H1 (cell line): Measurements from ENCODE around the gene SENP7. TPM values are rescaled to one million over a fixed set of nuclear protein-coding genes. Genes with fewer than 3 reads are reported as not detected.

Experiments used
- CTCF ChIA-PET: fragments of 300-600 bp; sonication (Branson Sonifier 250); formaldehyde crosslinking; loops from one replicate; lab custom pipeline; 2021; ENCODE audit not compliant: partially characterized antibody; lab: Charles Lee
- POLR2A ChIA-PET: fragments of 300-600 bp; sonication (Branson Sonifier 250); formaldehyde crosslinking; loops from one replicate; lab custom pipeline; 2021; ENCODE audit warnings: inconsistent platforms; ENCODE audit not compliant: partially characterized antibody; lab: Charles Lee
- DNase-seq, 2 experiments: peaks; one replicate each; pipeline versions ENCODE4 v3.0.0 to v3.0.0-alpha.2; 2010 to 2022; ENCODE audit warnings: low spot score in 2 of 2, low read depth in 1 of 2, mixed read lengths in 1 of 2
- FAIRE-seq: peaks from 2 replicates; lab custom pipeline; 2011; peaks lifted over from hg19 to GRCh38; lab: Jason Lieb, UNC
- H2AFZ ChIP-seq: 2 replicates; pipeline ENCODE4 v1.8.1; 2012; ENCODE audit warnings: low read length, inconsistent platforms
- H2AK5ac ChIP-seq: 2 replicates; pipeline ENCODE4 v1.6.1; 2013; ENCODE audit warnings: low read depth, low read length
- H2BK120ac ChIP-seq: replicated peaks from 2 replicates; pipeline ENCODE3; 2013; ENCODE audit warnings: low read depth, low read length, inconsistent platforms
- H2BK12ac ChIP-seq: 2 replicates; pipeline ENCODE4 v1.6.1; 2013; ENCODE audit warnings: low read depth, low read length
- H2BK15ac ChIP-seq: 2 replicates; pipeline ENCODE4 v1.6.1; 2013; ENCODE audit warnings: low read length
- H2BK20ac ChIP-seq: 2 replicates; pipeline ENCODE4 v1.6.1; 2013; ENCODE audit warnings: low read length
- H2BK5ac ChIP-seq: 2 replicates; pipeline ENCODE4 v1.6.1; 2013; ENCODE audit warnings: low read depth, low read length
- H3K14ac ChIP-seq: 2 replicates; pipeline ENCODE4 v1.6.1; 2013; ENCODE audit warnings: inconsistent platforms; ENCODE audit not compliant: insufficient read length
- H3K18ac ChIP-seq: 2 replicates; pipeline ENCODE4 v1.6.1; 2013; ENCODE audit warnings: low read length; ENCODE audit errors: extremely low read depth
- H3K23ac ChIP-seq: 2 replicates; pipeline ENCODE4 v1.6.1; 2013; ENCODE audit warnings: inconsistent platforms; ENCODE audit not compliant: insufficient read length
- H3K23me2 ChIP-seq: 2 replicates; pipeline ENCODE4 v1.6.1; 2013; ENCODE audit warnings: low read depth, low read length
- H3K27ac ChIP-seq: 2 replicates; pipeline ENCODE4 v1.6.1; 2011; ENCODE audit warnings: low read depth, low read length, inconsistent platforms
- H3K27me3 ChIP-seq, 4 experiments: replicated peaks in 1 of 4; 1 replicate in 1 of 4; 2 replicates in 3 of 4; pipeline versions ENCODE4 v1.6.1 to v1.8.1; 2011 to 2013; ENCODE audit warnings: low read length in 3 of 4, mild to moderate bottlenecking in 3 of 4, inconsistent platforms in 2 of 4, mixed read lengths in 2 of 4, moderate library complexity in 1 of 4; ENCODE audit not compliant: control insufficient read depth in 3 of 4, insufficient read depth in 3 of 4; ENCODE audit errors: extremely low read depth in 1 of 4
- H3K36me3 ChIP-seq, 4 experiments: 2 replicates each; pipeline versions ENCODE4 v1.6.1 to v1.8.1; 2011 to 2013; ENCODE audit warnings: mild to moderate bottlenecking in 4 of 4, low read length in 3 of 4, moderate library complexity in 2 of 4, control low read depth in 1 of 4, inconsistent platforms in 1 of 4; ENCODE audit not compliant: insufficient read depth in 4 of 4, control insufficient read depth in 2 of 4
- H3K4ac ChIP-seq: replicated peaks from 2 replicates; pipeline ENCODE3; 2013; ENCODE audit warnings: low read length, low read depth, mixed read lengths, inconsistent platforms; ENCODE audit not compliant: insufficient read length
- H3K4me1 ChIP-seq, 4 experiments: replicated peaks in 1 of 4; 1 replicate in 1 of 4; 2 replicates in 3 of 4; pipeline versions ENCODE4 v1.6.1 to v1.8.1; 2011 to 2013; ENCODE audit warnings: low read length in 3 of 4, inconsistent platforms in 2 of 4, mixed read lengths in 1 of 4; ENCODE audit not compliant: insufficient read depth in 4 of 4, control insufficient read depth in 3 of 4
- H3K4me2 ChIP-seq, 2 experiments: 2 replicates each; pipeline versions ENCODE4 v1.6.1 to v1.8.1; 2011 to 2013; ENCODE audit warnings: low read depth in 2 of 2, low read length in 2 of 2, control low read depth in 1 of 2, inconsistent platforms in 1 of 2, mild to moderate bottlenecking in 1 of 2; ENCODE audit not compliant: insufficient read depth in 1 of 2
- H3K4me3 ChIP-seq, 4 experiments: fragments of 200-600, 300-600 bp in 1 of 4; sonication (generic), shearing (Covaris generic), sonication (Bioruptor Twin) in 1 of 4; 2 replicates each; pipeline versions ENCODE4 v1.5.1 to v1.8.1; 2011 to 2016; ENCODE audit warnings: low read length in 4 of 4, low read depth in 3 of 4, control low read depth in 2 of 4, inconsistent platforms in 2 of 4, mild to moderate bottlenecking in 2 of 4, mixed read lengths in 1 of 4, moderate library complexity in 1 of 4; ENCODE audit not compliant: insufficient read depth in 2 of 4; ENCODE audit errors: extremely low read depth in 1 of 4
- H3K56ac ChIP-seq: replicated peaks from 2 replicates; pipeline ENCODE3; 2013; ENCODE audit warnings: low read depth, mild to moderate bottlenecking, mixed read lengths, low read length, inconsistent platforms; ENCODE audit not compliant: insufficient read length
- H3K79me1 ChIP-seq: 2 replicates; pipeline ENCODE4 v1.6.1; 2013; ENCODE audit warnings: low read depth, low read length, control low read depth
- H3K79me2 ChIP-seq, 2 experiments: 2 replicates each; pipeline versions ENCODE4 v1.6.1 to v1.8.1; 2012 to 2013; ENCODE audit warnings: low read length in 2 of 2, mild to moderate bottlenecking in 2 of 2, inconsistent platforms in 1 of 2; ENCODE audit not compliant: insufficient read depth in 2 of 2, control insufficient read depth in 1 of 2
- H3K9ac ChIP-seq, 4 experiments: replicated peaks in 1 of 4; 1 replicate in 1 of 4; 2 replicates in 3 of 4; pipeline versions ENCODE4 v1.6.1 to v1.8.1; 2011 to 2013; ENCODE audit warnings: low read depth in 3 of 4, low read length in 3 of 4, control low read depth in 2 of 4, mild to moderate bottlenecking in 2 of 4, moderate library complexity in 2 of 4, inconsistent platforms in 1 of 4; ENCODE audit errors: extremely low read depth in 1 of 4
- H3K9me3 ChIP-seq, 2 experiments: 2 replicates each; pipeline versions ENCODE4 v1.6.1 to v1.8.1; 2012 to 2013; ENCODE audit warnings: mild to moderate bottlenecking in 2 of 2, moderate library complexity in 2 of 2, control low read depth in 1 of 2, inconsistent platforms in 1 of 2, low read depth in 1 of 2, low read length in 1 of 2, mixed read lengths in 1 of 2; ENCODE audit not compliant: insufficient read depth in 2 of 2
- H4K20me1 ChIP-seq, 2 experiments: replicated peaks in 1 of 2; 2 replicates each; pipeline versions ENCODE3 to v1.8.1; 2011 to 2013; ENCODE audit warnings: inconsistent platforms in 2 of 2, low read length in 2 of 2, mild to moderate bottlenecking in 1 of 2; ENCODE audit not compliant: insufficient read depth in 2 of 2, control insufficient read depth in 1 of 2
- H4K5ac ChIP-seq: 2 replicates; pipeline ENCODE4 v1.6.1; 2013; ENCODE audit warnings: low read length, low read depth, mixed read lengths, inconsistent platforms; ENCODE audit not compliant: insufficient read length
- H4K8ac ChIP-seq: 2 replicates; pipeline ENCODE4 v1.8.0; 2013; ENCODE audit warnings: mild to moderate bottlenecking, moderate library complexity, low read length, inconsistent platforms; ENCODE audit not compliant: insufficient read depth; ENCODE audit errors: extremely low read depth
- H4K91ac ChIP-seq: replicated peaks from 2 replicates; pipeline ENCODE3; 2013; ENCODE audit warnings: low read length, mixed read lengths, inconsistent platforms; ENCODE audit not compliant: insufficient read length
- CEBPB ChIP-seq: IDR thresholded peaks from 2 replicates; pipeline ENCODE4 v1.6.1; 2012; ENCODE audit warnings: low read depth, low read length
- CTBP2 ChIP-seq: IDR thresholded peaks from 2 replicates; pipeline ENCODE4 v1.7.0; 2011; ENCODE audit warnings: borderline replicate concordance, mild to moderate bottlenecking, moderate library complexity, mixed read lengths, low read length; ENCODE audit not compliant: insufficient read depth, insufficient read length
- EGR1 ChIP-seq: IDR thresholded peaks from 2 replicates; pipeline ENCODE4 v1.6.1; 2011; ENCODE audit warnings: low read depth, low read length, borderline replicate concordance
- HDAC6 ChIP-seq: IDR thresholded peaks from one replicate; pipeline ENCODE4 v1.7.1; 2012; ENCODE audit warnings: low read depth, mild to moderate bottlenecking, inconsistent platforms, low read length, moderate library complexity
- JUND ChIP-seq: IDR thresholded peaks from 2 replicates; pipeline ENCODE4 v1.6.1; 2011; ENCODE audit warnings: mild to moderate bottlenecking, improper control_type of control experiment, low read length
- NANOG ChIP-seq: IDR thresholded peaks from 2 replicates; pipeline ENCODE4 v1.6.1; 2011; ENCODE audit warnings: low read length, low read depth, mild to moderate bottlenecking, inconsistent platforms; ENCODE audit not compliant: insufficient read depth, poor library complexity, severe bottlenecking
- RNF2 ChIP-seq: fragments of 200-900, 300-1000 bp; sonication (generic); IDR thresholded peaks from 2 replicates; pipeline ENCODE4 v1.7.1; 2016; ENCODE audit warnings: borderline replicate concordance, low read depth, mild to moderate bottlenecking, antibody characterized with exemption, low read length; ENCODE audit not compliant: poor library complexity, severe bottlenecking; ENCODE audit errors: missing control alignments
- RXRA ChIP-seq: IDR thresholded peaks from 2 replicates; pipeline ENCODE4 v1.6.1; 2011; ENCODE audit warnings: low read depth, mild to moderate bottlenecking, low read length, moderate library complexity; ENCODE audit not compliant: insufficient read depth
- SIX5 ChIP-seq: IDR thresholded peaks from 2 replicates; pipeline ENCODE4 v1.6.1; 2011; ENCODE audit warnings: mild to moderate bottlenecking, low read depth, low read length
- SP2 ChIP-seq: IDR thresholded peaks from 2 replicates; pipeline ENCODE4 v1.6.1; 2012; ENCODE audit warnings: mild to moderate bottlenecking, low read length, inconsistent platforms
- SP4 ChIP-seq: IDR thresholded peaks from 2 replicates; pipeline ENCODE4 v1.6.1; 2012; ENCODE audit warnings: low read length, inconsistent platforms
- TAF1 ChIP-seq: IDR thresholded peaks from 2 replicates; pipeline ENCODE4 v1.6.1; 2011; ENCODE audit warnings: mild to moderate bottlenecking, low read depth, low read length
- TAF7 ChIP-seq: optimal IDR thresholded peaks from 2 replicates; pipeline ENCODE3; 2011; ENCODE audit warnings: low read depth, mild to moderate bottlenecking, inconsistent platforms, low read length, moderate library complexity, borderline replicate concordance
- TBP ChIP-seq: IDR thresholded peaks from 2 replicates; pipeline ENCODE4 v1.6.1; 2011; ENCODE audit warnings: low read depth, low read length, improper control_type of control experiment
- ZNF274 ChIP-seq: IDR thresholded peaks from 2 replicates; pipeline ENCODE4 v1.7.0; 2012; ENCODE audit warnings: low read length, borderline replicate concordance; ENCODE audit errors: extremely low read depth
- polyA plus RNA-seq, 7 experiments: library from polyadenylated mRNA; depleted of rRNA in 3 of 7; stranded (reverse) in 5 of 7; unstranded in 2 of 7; fragments of >200 nt in 5 of 7; fragments of 200-250 nt in 2 of 7; gene quantifications; 1 replicate in 5 of 7; 2 replicates in 1 of 7; 4 replicates in 1 of 7; pipeline versions ENCODE4 v1.2.1 to v1.2.3, GENCODE V29; 2011 to 2013; ENCODE audit warnings: missing spikeins in 2 of 7, mixed read lengths in 2 of 7
- total RNA-seq: library from RNA; stranded (reverse); fragmentation: NEBNext Ultra II Directional; extraction: Animal tissue kit (Norgen Biotek cat#: 25700); gene quantifications from 2 replicates; pipeline ENCODE4 v1.2.1, GENCODE V29; 2021
- TF ChIP-seq, protein P1 (sequence below): IDR thresholded peaks from 2 replicates; pipeline ENCODE4 v1.6.1; 2012; ENCODE audit warnings: inconsistent platforms

Gene SENP7
- total and polyA plus RNA-seq, 2 of the 8 experiments (the other 6 are each of a cell fraction or from before 2014, with no cell fraction given): 2.8 to 7.8 TPM

DNA sequence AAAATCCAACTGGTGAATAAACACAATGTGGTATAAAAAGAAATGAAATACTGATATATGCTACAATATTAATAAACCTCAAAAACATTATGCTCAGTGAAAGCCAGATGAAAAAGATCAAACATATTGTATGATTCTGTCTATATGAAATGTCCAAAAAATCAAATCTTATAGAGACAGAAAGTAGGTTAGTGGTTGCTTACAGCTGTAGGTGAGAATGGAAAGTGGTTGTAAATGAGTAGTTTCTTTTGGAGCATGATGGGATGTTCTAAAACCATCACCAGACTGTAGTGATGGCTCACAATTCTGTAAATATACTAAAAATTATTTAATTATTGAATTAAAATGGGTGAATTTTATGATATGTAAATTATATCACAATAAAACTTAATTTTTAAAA is 58.4 kb downstream of the SENP7 start:
- no peak overlapping the region for H2BK5ac ChIP-seq
- POLR2A ChIA-PET: no interaction called here
- no peak overlapping the region for H4K91ac ChIP-seq
- no peak overlapping the region for H4K8ac ChIP-seq
- H2BK12ac ChIP-seq: no peak overlapping the region
- H2BK15ac ChIP-seq: no peak overlapping the region
- H2AFZ ChIP-seq: no peak overlapping the region
- FAIRE-seq: no peak
- H3K4me1 ChIP-seq: no peaks in the 10 kb centered on the region
- H3K79me2 ChIP-seq: no peaks in the 10 kb centered on the region
- H2BK120ac ChIP-seq: no peak overlapping the region
- CTCF ChIA-PET: no interaction called here
- H3K4me3 ChIP-seq: no peak overlapping the region
- no peak overlapping the region for H3K18ac ChIP-seq
- no peaks in the 10 kb centered on the region for H3K9me3 ChIP-seq
- H3K56ac ChIP-seq: no peak overlapping the region
- H3K79me1 ChIP-seq: no peaks in the 10 kb centered on the region
- H3K4me2 ChIP-seq: no peak overlapping the region
- no peaks in the 10 kb centered on the region for H3K23me2 ChIP-seq
- no peak overlapping the region for H3K4ac ChIP-seq
- no peak overlapping the region for H4K5ac ChIP-seq
- no peak overlapping the region for H3K9ac ChIP-seq
- H3K27me3 ChIP-seq: no peaks in the 10 kb centered on the region
- H4K20me1 ChIP-seq: no peaks in the 10 kb centered on the region
- no peaks in the 10 kb centered on the region for H3K36me3 ChIP-seq
- no peak overlapping the region for H2AK5ac ChIP-seq
- no peak overlapping the region for H2BK20ac ChIP-seq
- no peak overlapping the region for H3K14ac ChIP-seq
- H3K23ac ChIP-seq: no peak overlapping the region
- H3K27ac ChIP-seq: no peak overlapping the region
- DNase-seq: no peak
- TF ChIP-seq SIX5 (no peak), SP4 (no peak), TBP (no peak), CEBPB (no peak), RXRA (no peak), TAF7 (no peak), HDAC6 (no peak), CTBP2 (no peak), EGR1 (no peak), SP2 (no peak), NANOG (no peak), JUND (no peak), ZNF274 (no peak), RNF2 (no peak), TAF1 (no peak)
- TF ChIP-seq, protein P1, sequence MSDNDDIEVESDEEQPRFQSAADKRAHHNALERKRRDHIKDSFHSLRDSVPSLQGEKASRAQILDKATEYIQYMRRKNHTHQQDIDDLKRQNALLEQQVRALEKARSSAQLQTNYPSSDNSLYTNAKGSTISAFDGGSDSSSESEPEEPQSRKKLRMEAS: no peak
